HCT116 (cell line): ENCODE data around the gene RILPL2. TPM values are rescaled to one million over a fixed set of nuclear protein-coding genes. Genes with fewer than 3 reads are reported as not detected.

Source experiments
- ATAC-seq: fragments of 200-7000 bp; cut with Tn5 transposase; 2 replicates; pipeline ENCODE4 v1.9.1; 2020; ENCODE audit warnings: mild to moderate bottlenecking, moderate library complexity
- BruUV-seq: library from RNA; stranded (reverse); fragments of 400-500 nt; replicated peaks from 2 replicates; lab custom pipeline; 2021; lab: Mats Ljungman, UMichigan
- CTCF ChIA-PET: fragments of 300-600 bp; sonication (Branson Sonifier 250); formaldehyde crosslinking; loops from one replicate; lab custom pipeline; 2021; ENCODE audit warnings: antibody characterized with exemption; lab: Charles Lee
- POLR2A ChIA-PET: fragments of 300-600, 350-600 bp; sonication (Branson Sonifier 250); formaldehyde crosslinking; loops from one replicate; lab custom pipeline; 2021; ENCODE audit warnings: antibody characterized with exemption; lab: Charles Lee
- RAD21 ChIA-PET, 2 experiments: fragments of 300-600 bp; sonication (Branson Sonifier 250); formaldehyde crosslinking; loops; one replicate each; lab custom pipeline; 2023; ENCODE audit warnings: low total read pairs in 2 of 2; ENCODE audit not compliant: uncharacterized antibody in 2 of 2, unreplicated experiment in 2 of 2, low non-redundant PET in 1 of 2; lab: Charles Lee
- DNase-seq: peaks from one replicate; pipeline ENCODE4 v3.0.0-alpha.2; 2010; ENCODE audit warnings: low read depth, low spot score
- H2AFZ ChIP-seq: fragments of 200-600 bp; shearing (Covaris generic), sonication (generic); 2 replicates; pipeline ENCODE4 v1.6.1; 2017; ENCODE audit warnings: low read depth, mixed run types, mixed read lengths, antibody characterized with exemption, low read length; ENCODE audit not compliant: poor library complexity, severe bottlenecking
- H3K27ac ChIP-seq: 2 replicates; pipeline ENCODE4 v1.5.1; 2012; ENCODE audit warnings: low read depth, low read length
- H3K27me3 ChIP-seq: fragments of 200-600 bp; sonication (generic); 2 replicates; pipeline ENCODE4 v1.6.1; 2016; ENCODE audit warnings: mixed run types, low read length, mixed read lengths; ENCODE audit not compliant: insufficient read depth
- H3K36me3 ChIP-seq, 2 experiments: fragments of 200-500 bp in 1 of 2; fragments of 200-600 bp in 1 of 2; sonication (Bioruptor generic) in 1 of 2; sonication (generic) in 1 of 2; 2 replicates each; pipeline versions ENCODE4 v1.5.1 to v1.6.1; 2014 to 2016; ENCODE audit warnings: low read length in 2 of 2, inconsistent platforms in 1 of 2, mixed read lengths in 1 of 2, mixed run types in 1 of 2; ENCODE audit not compliant: insufficient read depth in 2 of 2, control insufficient read depth in 1 of 2
- H3K4me1 ChIP-seq, 2 experiments: fragments of 200-600 bp in 1 of 2; sonication (generic) in 1 of 2; 2 replicates each; pipeline versions ENCODE4 v1.5.1 to v1.6.1; 2012 to 2017; ENCODE audit warnings: low read length in 2 of 2, inconsistent platforms in 1 of 2, mild to moderate bottlenecking in 1 of 2, mixed read lengths in 1 of 2, mixed run types in 1 of 2, moderate library complexity in 1 of 2; ENCODE audit not compliant: insufficient read depth in 2 of 2, control insufficient read depth in 1 of 2
- H3K4me2 ChIP-seq: fragments of 200-600 bp; sonication (generic); 2 replicates; pipeline ENCODE4 v1.6.1; 2017; ENCODE audit warnings: mixed run types, low read length, mixed read lengths
- H3K4me3 ChIP-seq, 2 experiments: fragments of 200-600 bp in 1 of 2; sonication (generic) in 1 of 2; replicated peaks in 1 of 2; 2 replicates each; pipeline ENCODE4 v1.5.1; 2011 to 2016; ENCODE audit warnings: low read length in 2 of 2, control low read depth in 1 of 2, low read depth in 1 of 2, mild to moderate bottlenecking in 1 of 2, mixed read lengths in 1 of 2, mixed run types in 1 of 2
- H3K79me2 ChIP-seq: fragments of 200-600 bp; sonication (generic); 2 replicates; pipeline ENCODE4 v1.6.1; 2017; ENCODE audit warnings: mild to moderate bottlenecking, mixed run types, low read length, moderate library complexity, mixed read lengths; ENCODE audit not compliant: insufficient read depth
- H3K9ac ChIP-seq: fragments of 200-600 bp; sonication (generic); 2 replicates; pipeline ENCODE4 v1.6.1; 2016; ENCODE audit warnings: low read length, mixed read lengths
- H3K9me2 ChIP-seq: fragments of 200-600 bp; sonication (generic), shearing (Covaris generic); 2 replicates; pipeline ENCODE4 v1.6.1; 2017; ENCODE audit warnings: mixed run types, mild to moderate bottlenecking, moderate library complexity; ENCODE audit not compliant: insufficient read depth
- H3K9me3 ChIP-seq, 2 experiments: fragments of 200-500 bp in 1 of 2; fragments of 200-600 bp in 1 of 2; sonication (Bioruptor generic) in 1 of 2; sonication (generic) in 1 of 2; 2 replicates each; pipeline ENCODE4 v1.6.1; 2014 to 2017; ENCODE audit warnings: low read length in 2 of 2, mixed read lengths in 2 of 2, inconsistent platforms in 1 of 2, low read depth in 1 of 2, mild to moderate bottlenecking in 1 of 2, mixed run types in 1 of 2, moderate library complexity in 1 of 2; ENCODE audit not compliant: control insufficient read depth in 1 of 2, insufficient read depth in 1 of 2
- H4K20me1 ChIP-seq: fragments of 200-600 bp; sonication (generic), shearing (Covaris generic); 2 replicates; pipeline ENCODE4 v1.6.1; 2017; ENCODE audit warnings: mixed run types, mild to moderate bottlenecking, moderate library complexity; ENCODE audit not compliant: insufficient read depth
- CBX3 ChIP-seq: IDR thresholded peaks from 2 replicates; pipeline ENCODE4 v1.6.1; 2012; ENCODE audit warnings: low read depth
- EGR1 ChIP-seq: IDR thresholded peaks from 2 replicates; pipeline ENCODE4 v1.6.1; 2012; ENCODE audit warnings: low read depth
- EZH2 ChIP-seq: fragments of 200-600 bp; sonication (generic); IDR thresholded peaks from 2 replicates; pipeline ENCODE4 v1.6.1; 2017; ENCODE audit warnings: antibody characterized with exemption, mixed run types
- EZH2phosphoT487 ChIP-seq: fragments of 200-600 bp; IDR thresholded peaks from 2 replicates; pipeline ENCODE4 v1.6.1; 2018; ENCODE audit warnings: antibody characterized with exemption, borderline replicate concordance
- FOSL1 ChIP-seq: IDR thresholded peaks from 2 replicates; pipeline ENCODE4 v1.6.1; 2012; ENCODE audit warnings: low read depth
- MAX ChIP-seq: IDR thresholded peaks from 2 replicates; pipeline ENCODE4 v1.6.1; 2012
- POLR2A ChIP-seq: IDR thresholded peaks from 2 replicates; pipeline ENCODE4 v1.7.0; 2011; ENCODE audit warnings: borderline replicate concordance; ENCODE audit not compliant: insufficient read depth, insufficient read length; ENCODE audit errors: extremely low read depth
- RAD21 ChIP-seq: IDR thresholded peaks from 2 replicates; pipeline ENCODE4 v1.6.1; 2012; ENCODE audit warnings: low read depth, mild to moderate bottlenecking
- REST ChIP-seq: IDR thresholded peaks from 2 replicates; pipeline ENCODE4 v1.6.1; 2012; ENCODE audit warnings: low read depth
- SIN3A ChIP-seq: IDR thresholded peaks from 2 replicates; pipeline ENCODE4 v1.6.1; 2012; ENCODE audit warnings: low read depth
- SP1 ChIP-seq: IDR thresholded peaks from 2 replicates; pipeline ENCODE4 v1.6.1; 2012; ENCODE audit warnings: low read depth
- SRF ChIP-seq: IDR thresholded peaks from 2 replicates; pipeline ENCODE4 v1.6.1; 2012; ENCODE audit warnings: low read depth
- TCF7L2 ChIP-seq: IDR thresholded peaks from 2 replicates; pipeline ENCODE4 v1.7.0; 2011; ENCODE audit warnings: borderline replicate concordance, inconsistent platforms; ENCODE audit not compliant: insufficient read depth, insufficient read length; ENCODE audit errors: extremely low read depth
- YY1 ChIP-seq: IDR thresholded peaks from 2 replicates; pipeline ENCODE4 v1.6.1; 2011; ENCODE audit warnings: low read length, low read depth, moderate library complexity, mild to moderate bottlenecking; ENCODE audit not compliant: insufficient replicate concordance; ENCODE audit errors: extremely low read depth
- intact Hi-C: fragments of 100-400 bp; cut with micrococcal nuclease; formaldehyde crosslinking; loops from 2 replicates; pipeline ENCODE4 v1.10.0; 2022
- total RNA-seq: library from RNA; stranded (reverse); gene quantifications from one replicate; pipeline ENCODE4 v1.2.1, GENCODE V29; 2021; ENCODE audit not compliant: unreplicated experiment
- TF ChIP-seq, protein P1 (sequence below), 3 experiments: fragments of 200-600 bp in 1 of 3; sonication (generic) in 1 of 3; IDR thresholded peaks in 2 of 3; conservative IDR thresholded peaks in 1 of 3; 2 replicates each; pipeline ENCODE4 v1.5.1; 2012 to 2017; ENCODE audit warnings: low read depth in 2 of 3, low read length in 2 of 3, antibody characterized with exemption in 1 of 3, borderline replicate concordance in 1 of 3, control low read depth in 1 of 3, mild to moderate bottlenecking in 1 of 3, mixed read lengths in 1 of 3, mixed run types in 1 of 3, moderate library complexity in 1 of 3; ENCODE audit not compliant: insufficient read depth in 1 of 3

Gene RILPL2
- total RNA-seq, 1 experiment from 2014 or later = 2.3 TPM

- no peak overlapping the region for H3K4me2 ChIP-seq
- H2AFZ ChIP-seq = no peak overlapping the region
- H3K9me3 ChIP-seq = no peaks in the 10 kb centered on the region
- no peak for ATAC-seq
- no peaks in the 10 kb centered on the region for H3K27me3 ChIP-seq
- H3K9me2 ChIP-seq = no peaks in the 10 kb centered on the region
- H3K9ac ChIP-seq = no peak overlapping the region
- no peak for TF ChIP-seq EGR1
- no peak for TF ChIP-seq MAX
- TF ChIP-seq YY1 = no peak
- TF ChIP-seq, all 23 proteins: peak for 0
- no peak for DNase-seq
- H3K4me1 ChIP-seq = no peaks in the 10 kb centered on the region
- no peak overlapping the region for H3K4me3 ChIP-seq
- H3K36me3 ChIP-seq = peaks cover 3 to 6% of the 10 kb centered on the region in 2 experiments; a peak in 3 of 4 replicates
- no peaks in the 10 kb centered on the region for H4K20me1 ChIP-seq
- BruUV-seq = no TSS peak
- no peak overlapping the region for H3K27ac ChIP-seq
- no peaks in the 10 kb centered on the region for H3K79me2 ChIP-seq
- intact Hi-C loops = no loop called here
- RAD21 ChIA-PET = no interaction called here
- CTCF ChIA-PET = no interaction called here
- POLR2A ChIA-PET = no interaction called here
These were observed 36.0 kb upstream of the RILPL2 start for GRCh38 chr12:123472438-123472849.

DNA sequence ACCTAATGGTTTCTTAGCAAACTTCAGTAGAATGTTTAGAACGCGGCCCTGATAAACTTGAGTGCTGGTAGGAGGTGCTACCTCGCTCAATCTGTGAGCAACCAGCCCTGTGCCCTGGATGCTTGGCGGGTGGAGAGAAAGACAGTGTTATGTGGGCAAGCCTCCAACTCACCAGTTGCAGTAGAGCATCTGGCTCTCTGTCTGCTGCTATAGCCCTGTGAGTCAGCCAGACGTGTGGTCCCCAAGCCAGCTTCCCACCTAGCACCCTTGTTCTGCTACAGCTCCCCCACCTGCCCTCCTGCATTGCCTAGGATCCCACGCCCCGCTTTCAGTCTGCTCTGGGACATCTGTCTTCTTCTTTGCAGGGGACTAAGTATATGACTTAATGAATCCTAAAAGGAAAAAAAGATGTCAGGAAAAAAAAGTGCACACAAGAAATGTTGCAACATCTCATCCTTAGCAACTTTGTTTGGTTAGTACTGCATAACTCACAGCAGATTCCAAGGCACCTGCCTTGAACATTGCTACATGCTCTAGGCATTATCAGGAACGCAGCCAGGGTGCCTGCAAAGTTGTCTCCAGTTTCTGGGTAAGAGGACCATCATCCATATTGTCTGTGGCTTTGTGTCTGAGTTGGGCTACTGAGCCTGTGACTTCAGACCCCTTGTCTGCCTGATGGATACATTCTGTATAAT is 35.0 kb upstream of the RILPL2 start:
- no peaks in the 10 kb centered on the region for H4K20me1 ChIP-seq
- no peak overlapping the region for H3K4me2 ChIP-seq
- H3K79me2 ChIP-seq = no peaks in the 10 kb centered on the region
- CTCF ChIA-PET = no interaction called here
- no TSS peak for BruUV-seq
- no peak overlapping the region for H2AFZ ChIP-seq
- no peak overlapping the region for H3K27ac ChIP-seq
- POLR2A ChIA-PET = no interaction called here
- H3K9me2 ChIP-seq = no peaks in the 10 kb centered on the region
- RAD21 ChIA-PET = no interaction called here
- H3K27me3 ChIP-seq = no peaks in the 10 kb centered on the region
- TF ChIP-seq SRF (no peak), RAD21 (no peak), EGR1 (no peak), SIN3A (no peak), EZH2phosphoT487 (no peak), EZH2 (no peak), POLR2A (no peak), TCF7L2 (no peak), FOSL1 (no peak), SP1 (no peak), REST (no peak), CBX3 (no peak)
- TF ChIP-seq, protein P1, sequence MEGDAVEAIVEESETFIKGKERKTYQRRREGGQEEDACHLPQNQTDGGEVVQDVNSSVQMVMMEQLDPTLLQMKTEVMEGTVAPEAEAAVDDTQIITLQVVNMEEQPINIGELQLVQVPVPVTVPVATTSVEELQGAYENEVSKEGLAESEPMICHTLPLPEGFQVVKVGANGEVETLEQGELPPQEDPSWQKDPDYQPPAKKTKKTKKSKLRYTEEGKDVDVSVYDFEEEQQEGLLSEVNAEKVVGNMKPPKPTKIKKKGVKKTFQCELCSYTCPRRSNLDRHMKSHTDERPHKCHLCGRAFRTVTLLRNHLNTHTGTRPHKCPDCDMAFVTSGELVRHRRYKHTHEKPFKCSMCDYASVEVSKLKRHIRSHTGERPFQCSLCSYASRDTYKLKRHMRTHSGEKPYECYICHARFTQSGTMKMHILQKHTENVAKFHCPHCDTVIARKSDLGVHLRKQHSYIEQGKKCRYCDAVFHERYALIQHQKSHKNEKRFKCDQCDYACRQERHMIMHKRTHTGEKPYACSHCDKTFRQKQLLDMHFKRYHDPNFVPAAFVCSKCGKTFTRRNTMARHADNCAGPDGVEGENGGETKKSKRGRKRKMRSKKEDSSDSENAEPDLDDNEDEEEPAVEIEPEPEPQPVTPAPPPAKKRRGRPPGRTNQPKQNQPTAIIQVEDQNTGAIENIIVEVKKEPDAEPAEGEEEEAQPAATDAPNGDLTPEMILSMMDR (IDR thresholded peaks at IDR 0.05 in 2 of 3, conservative IDR thresholded peaks at IDR 0.05 in 1 of 3; ENCODE audit: borderline replicate concordance in 1 of 3, insufficient read depth in 1 of 3, low read depth in 2 of 3, low read length in 2 of 3) = no peak
- ATAC-seq (no peak), DNase-seq (no peak)
- H3K4me3 ChIP-seq = no peak overlapping the region
- H3K36me3 ChIP-seq = peaks cover 3 to 6% of the 10 kb centered on the region in 2 experiments; a peak in 3 of 4 replicates
- intact Hi-C loops = no loop called here
- no peaks in the 10 kb centered on the region for H3K4me1 ChIP-seq
- H3K9me3 ChIP-seq = no peaks in the 10 kb centered on the region
- no peak overlapping the region for H3K9ac ChIP-seq
